Hindlimb muscle (tissue), 1 donor: ENCODE results near the gene GFM2. TPM values are rescaled to one million over a fixed set of nuclear protein-coding genes. Genes with fewer than 3 reads are reported as not detected.
A peak's percentile ranks its signal among the peaks of the same experiment; 100 is the strongest.
"Not testable (repeated sequence)": the region's sequence is repeated elsewhere in the genome, so short reads cannot be mapped to it uniquely, and the experiment has no call there.

Experiments used
- DNase-seq: peaks from one replicate; pipeline ENCODE4 v3.0.0-alpha.2; 2013
- polyA plus RNA-seq: library from polyadenylated mRNA; unstranded; fragments of 120-200 nt; gene quantifications from one replicate; pipeline ENCODE4 v1.2.1, GENCODE V29; 2013; ENCODE audit not compliant: insufficient read length

GFM2 gene, protein sequence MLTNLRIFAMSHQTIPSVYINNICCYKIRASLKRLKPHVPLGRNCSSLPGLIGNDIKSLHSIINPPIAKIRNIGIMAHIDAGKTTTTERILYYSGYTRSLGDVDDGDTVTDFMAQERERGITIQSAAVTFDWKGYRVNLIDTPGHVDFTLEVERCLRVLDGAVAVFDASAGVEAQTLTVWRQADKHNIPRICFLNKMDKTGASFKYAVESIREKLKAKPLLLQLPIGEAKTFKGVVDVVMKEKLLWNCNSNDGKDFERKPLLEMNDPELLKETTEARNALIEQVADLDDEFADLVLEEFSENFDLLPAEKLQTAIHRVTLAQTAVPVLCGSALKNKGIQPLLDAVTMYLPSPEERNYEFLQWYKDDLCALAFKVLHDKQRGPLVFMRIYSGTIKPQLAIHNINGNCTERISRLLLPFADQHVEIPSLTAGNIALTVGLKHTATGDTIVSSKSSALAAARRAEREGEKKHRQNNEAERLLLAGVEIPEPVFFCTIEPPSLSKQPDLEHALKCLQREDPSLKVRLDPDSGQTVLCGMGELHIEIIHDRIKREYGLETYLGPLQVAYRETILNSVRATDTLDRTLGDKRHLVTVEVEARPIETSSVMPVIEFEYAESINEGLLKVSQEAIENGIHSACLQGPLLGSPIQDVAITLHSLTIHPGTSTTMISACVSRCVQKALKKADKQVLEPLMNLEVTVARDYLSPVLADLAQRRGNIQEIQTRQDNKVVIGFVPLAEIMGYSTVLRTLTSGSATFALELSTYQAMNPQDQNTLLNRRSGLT
- 26.5 TPM for polyA plus RNA-seq

- peak; percentile 92 for DNase-seq
Observed at GRCh38 chr5:74766849-74767578, at the start of gene GFM2, which contains the start of gene NSA2. GFM2 (minus strand) TSS chr5:74767117; CDS start chr5:74763742, 3,375 bp downstream. NSA2 (plus strand) TSS chr5:74767249; CDS start chr5:74767361, 112 bp downstream.

GRCh38 chr5:74810915-74811314 is 44.0 kb upstream of the GFM2 start:
- no peak for DNase-seq

GRCh38 chr5:74801941-74802340 is 35.0 kb upstream of the GFM2 start:
- DNase-seq = no peak

- no peak for DNase-seq
Observed at GRCh38 chr5:74801197-74801596, 34.3 kb upstream of the GFM2 start.

DNA sequence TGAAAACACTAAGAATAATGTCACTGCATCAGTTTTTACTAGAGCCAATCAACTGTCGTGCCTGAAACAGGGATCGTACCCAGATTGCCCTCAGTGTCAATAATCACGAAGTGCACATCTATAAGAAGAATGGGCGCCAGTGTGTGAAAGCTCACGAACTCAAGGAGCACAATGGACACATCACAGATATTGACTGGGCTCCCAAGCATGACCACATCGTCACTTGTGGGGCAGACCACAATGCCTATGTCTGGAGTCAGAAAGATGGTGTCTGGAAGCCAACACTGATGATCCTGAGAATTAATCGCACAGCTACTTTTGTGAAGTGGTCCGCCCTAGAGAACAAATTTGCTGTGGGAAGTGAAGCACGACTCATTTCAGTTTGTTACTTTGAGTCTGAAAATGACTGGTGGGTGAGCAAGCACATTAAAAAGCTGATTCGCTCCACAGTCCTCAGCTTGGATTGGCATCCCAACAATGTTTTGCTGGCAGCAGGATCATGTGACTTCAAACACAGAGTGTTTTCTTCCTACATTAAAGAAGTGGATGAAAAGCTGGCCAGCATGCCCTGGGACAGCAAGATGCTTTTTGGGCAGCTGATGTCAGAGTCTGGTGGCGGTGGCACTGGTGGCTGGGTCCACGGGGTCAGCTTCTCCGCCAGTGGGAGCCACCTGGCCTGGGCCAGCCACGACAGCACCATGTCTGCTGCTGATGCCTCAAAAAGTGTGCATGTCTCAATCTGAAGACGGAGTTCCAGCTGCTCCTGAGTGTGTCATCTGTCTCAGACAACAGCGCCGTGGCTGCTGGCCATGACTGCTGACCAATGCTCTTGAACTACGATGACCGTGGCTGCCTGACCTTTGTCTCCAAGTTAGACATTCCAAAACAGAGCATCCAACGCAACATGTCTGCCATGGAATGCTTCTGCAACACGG is 32.3 kb upstream of the GFM2 start:
- no peak for DNase-seq

GRCh38 chr5:74791669-74792068 is 24.8 kb upstream of the GFM2 start:
- not testable (repeated sequence) for DNase-seq

DNA sequence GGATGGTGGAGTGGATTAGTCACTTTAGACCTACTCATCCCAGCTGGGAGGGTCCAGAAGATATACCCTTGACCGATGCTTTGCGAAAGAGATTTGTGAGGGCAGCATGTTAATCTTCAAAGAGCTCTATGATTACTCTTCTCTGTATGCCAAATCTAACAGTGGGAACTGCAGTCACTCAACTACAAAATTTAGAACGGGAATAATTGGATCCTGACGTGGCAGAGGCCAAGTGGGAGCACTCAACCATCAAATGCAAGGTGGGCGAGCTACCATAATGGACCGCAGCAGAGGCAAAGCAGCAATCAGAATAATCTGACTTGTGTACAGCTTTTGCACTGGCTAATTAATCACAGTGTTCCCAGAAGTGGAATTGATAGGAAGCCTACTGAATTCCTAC is 20.5 kb upstream of the GFM2 start:
- DNase-seq = no peak

GRCh38 chr5:74786851-74787250 is 19.9 kb upstream of the GFM2 start:
- DNase-seq = no peak

DNA sequence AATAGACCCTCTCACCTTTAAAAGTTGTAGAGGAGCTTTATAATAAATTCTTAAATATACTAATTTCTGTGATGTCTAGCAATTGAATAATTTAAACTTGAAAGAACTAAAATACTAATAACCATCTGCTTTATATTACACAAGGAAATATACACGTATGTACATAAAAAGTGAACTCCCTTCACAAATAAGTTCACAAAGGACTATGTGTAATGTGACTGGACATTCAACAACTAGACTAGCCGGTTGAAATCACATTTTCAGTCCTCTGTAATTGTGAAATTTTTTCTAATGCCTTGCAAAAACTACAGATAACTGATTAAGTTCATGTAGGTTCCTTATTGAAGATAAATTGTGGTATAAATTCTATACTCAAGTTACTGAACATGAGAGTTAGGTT is 11.7 kb upstream of the GFM2 start:
- no peak for DNase-seq

GRCh38 chr5:74772359-74772758 is 5.4 kb upstream of the GFM2 start:
- DNase-seq = no peak

DNA sequence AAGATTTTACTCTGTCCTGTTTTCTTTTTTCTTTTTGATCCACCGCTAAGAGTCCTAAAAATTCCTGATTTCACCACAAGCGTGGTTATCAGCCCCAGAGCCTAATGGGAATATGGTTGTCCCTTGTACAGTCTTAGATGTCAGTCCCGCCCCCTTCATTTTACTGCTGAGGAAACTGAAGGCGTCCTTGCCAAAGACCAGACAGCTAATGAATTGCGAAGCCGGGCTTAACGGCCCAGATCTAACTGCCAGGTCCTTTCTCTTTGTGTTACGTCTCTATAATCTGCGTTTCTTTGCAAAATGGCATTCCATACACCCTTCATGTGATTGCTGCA is 629 bp upstream of the GFM2 start:
- DNase-seq = peak; percentile 6

DNA sequence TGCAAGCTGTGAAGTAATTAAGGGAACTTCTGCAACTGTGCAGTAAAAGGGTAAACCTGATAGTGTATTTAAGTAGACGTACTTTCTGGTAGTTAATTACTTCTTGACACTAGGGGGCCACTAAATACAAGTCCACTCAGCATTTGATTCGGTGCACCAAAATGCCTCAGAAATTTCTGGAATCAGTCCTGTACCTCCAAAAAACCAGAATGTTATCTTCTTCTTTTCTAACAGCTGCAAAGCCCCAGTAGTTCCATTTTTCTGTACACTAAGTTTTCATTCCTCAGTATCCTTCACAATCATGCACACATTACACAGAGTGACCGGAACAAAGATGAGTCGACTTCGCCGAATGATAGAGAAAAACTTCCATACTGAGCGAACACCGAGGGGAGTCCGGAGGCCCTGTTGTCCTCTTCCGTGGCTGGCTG is 484 bp downstream of the GFM2 start:
- DNase-seq = no peak

DNA sequence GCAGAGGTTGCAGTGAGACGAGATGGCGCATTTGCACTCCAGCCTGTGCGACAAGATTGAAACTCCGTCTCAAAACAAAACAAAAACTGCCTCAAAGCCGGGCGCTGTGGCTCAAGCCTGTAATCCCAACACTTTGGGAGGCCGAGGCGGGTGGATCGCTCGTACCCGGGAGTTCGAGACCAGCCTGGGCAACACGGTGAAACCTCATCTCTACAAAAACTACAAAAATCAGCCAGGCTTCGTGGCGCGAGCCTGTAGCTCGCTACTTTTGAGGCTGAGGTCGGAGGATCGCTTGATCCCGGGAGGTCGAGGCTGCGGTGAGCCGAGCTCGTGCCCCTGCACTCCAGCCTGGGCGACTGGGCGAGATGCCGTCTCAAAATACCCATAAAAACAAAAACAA is 988 bp downstream of the GFM2 start:
- DNase-seq = no peak

DNA sequence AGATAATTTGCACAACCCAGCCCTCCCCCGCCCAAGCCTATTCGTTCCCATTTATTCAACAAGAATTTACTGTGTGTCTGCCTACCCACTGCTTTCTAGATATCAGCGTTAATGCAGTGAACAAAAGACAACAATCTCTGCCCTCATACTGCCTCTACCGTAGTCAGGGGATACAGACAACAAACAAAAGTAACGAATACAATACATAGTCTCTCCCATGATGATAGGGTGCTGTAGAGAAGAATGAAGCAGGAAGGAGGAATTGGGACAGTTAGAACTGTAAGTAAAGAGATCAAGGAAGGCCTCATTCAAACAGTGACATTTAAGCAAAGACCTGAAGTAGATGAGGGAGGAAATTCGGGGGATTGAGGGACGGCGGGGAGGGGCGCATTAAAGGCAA is 1.7 kb downstream of the GFM2 start:
- no peak for DNase-seq

GRCh38 chr5:74763504-74763903 is 3.4 kb downstream of the GFM2 start:
- no peak for DNase-seq

DNA sequence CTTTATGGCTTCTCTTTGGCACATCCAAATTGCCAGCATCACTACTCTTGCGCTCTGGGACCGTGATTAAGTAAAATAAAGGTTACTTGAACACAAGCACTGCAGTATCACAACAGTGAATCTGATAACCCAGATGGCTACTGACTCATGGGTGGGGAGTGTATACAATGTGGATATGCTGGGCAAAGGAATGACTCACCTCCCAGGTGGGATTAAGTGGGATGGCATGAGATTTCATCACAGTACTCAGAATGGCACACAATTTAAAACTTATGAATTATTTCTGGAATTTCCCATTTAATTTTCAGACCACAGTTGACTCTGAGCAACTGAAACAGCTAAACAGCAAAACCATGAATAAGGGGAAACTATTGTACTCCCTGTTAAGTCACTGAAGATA is 4.3 kb downstream of the GFM2 start:
- no peak for DNase-seq

GRCh38 chr5:74761241-74761640 is 5.7 kb downstream of the GFM2 start:
- no peak for DNase-seq

GRCh38 chr5:74748742-74749141 is 18.2 kb downstream of the GFM2 start:
- not testable (repeated sequence) for DNase-seq

- no peak for DNase-seq
Observed at GRCh38 chr5:74738406-74738805, 28.5 kb downstream of the GFM2 start.

DNA sequence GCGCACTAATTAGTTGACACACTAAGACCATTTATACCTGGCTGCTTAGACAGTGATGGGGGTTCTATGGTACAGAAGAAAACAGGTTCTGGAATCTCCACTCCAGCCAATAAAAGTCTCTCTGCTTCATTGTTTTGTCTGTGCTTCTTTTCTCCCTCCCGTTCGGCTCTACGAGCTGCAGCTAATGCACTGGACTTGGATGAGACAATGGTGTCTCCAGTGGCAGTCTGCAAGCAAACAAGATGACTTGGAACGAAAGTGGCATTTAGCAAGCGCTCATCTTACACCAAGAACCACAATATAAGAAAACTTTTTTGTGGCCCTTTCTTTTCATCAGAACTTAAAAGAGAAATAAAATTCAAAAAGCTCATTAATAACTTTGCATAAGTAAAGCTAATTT is 30.2 kb downstream of the GFM2 start:
- no peak for DNase-seq

DNA sequence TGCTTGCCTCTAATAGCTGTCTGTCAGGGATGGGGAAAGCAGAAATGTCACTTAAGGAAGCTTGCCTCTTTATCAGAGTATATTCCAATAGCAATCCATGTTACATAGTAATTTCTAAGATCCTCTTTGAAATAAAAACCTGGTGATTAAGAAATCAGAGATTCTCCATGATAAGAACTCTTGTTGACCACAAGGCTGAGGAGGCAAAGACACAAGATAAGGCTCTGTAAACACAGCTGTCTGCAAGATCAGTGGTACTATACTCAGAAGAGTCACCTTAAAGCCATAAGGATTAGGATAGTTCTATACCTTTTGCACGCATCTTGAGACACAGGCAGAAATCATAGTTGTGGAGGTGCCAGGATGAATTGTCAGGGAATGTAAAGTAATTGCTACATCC is 41.6 kb downstream of the GFM2 start:
- no peak for DNase-seq

DNA sequence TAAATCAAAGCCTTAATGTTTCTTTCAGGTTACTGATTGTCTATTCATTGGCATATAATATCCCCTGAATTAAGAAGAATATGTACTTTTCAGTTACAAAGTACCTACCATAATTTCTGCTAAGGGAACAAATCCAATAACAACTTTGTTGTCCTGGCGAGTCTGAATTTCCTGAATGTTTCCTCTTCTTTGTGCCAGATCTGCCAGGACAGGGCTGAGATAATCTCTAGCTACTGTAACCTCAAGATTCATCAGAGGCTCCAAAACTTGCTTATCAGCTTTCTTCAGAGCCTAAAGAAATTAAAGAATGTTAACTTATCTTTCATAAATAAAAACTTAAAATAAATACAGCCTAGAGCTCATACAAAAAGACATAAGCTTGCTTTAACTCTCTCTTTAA is 44.6 kb downstream of the GFM2 start:
- DNase-seq = no peak
